GM12873 (cell line): ENCODE data around the gene ASPSCR1.

Source experiments
- CTCF ChIP-seq: IDR thresholded peaks from 2 replicates; pipeline ENCODE4 v1.5.1; 2012; ENCODE audit warnings: low read depth, mild to moderate bottlenecking, moderate library complexity, low read length, control low read depth; ENCODE audit not compliant: insufficient read depth; ENCODE audit errors: missing control alignments

ASPSCR1 gene

DNA sequence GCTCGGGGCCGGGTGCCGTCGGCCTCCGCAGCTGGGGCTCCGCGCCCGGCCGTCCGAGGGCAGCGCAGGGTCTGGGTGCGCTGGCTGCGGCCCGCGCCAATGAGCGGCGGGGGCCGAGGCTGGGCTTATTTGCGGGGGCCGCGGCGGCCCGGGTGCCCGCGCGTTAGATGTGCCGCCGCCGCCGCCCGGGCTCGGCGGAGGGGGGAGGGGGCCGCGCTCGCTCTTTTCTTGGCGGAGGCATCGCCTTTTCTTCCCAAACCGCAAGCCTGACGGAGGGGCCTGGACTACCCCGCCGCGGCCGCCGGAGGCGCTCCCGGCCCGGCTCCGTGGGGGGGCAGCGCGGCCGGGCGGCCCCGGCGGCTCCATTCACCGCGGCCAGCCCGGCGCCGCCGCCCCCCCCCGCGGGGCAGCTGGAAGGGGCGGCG is 16.3 kb upstream of the ASPSCR1 start, which contains the start of gene NOTUM:
Gene NOTUM (minus strand): TSS at position 101 of the 425 bp plus-strand sequence. CDS start 278 bp downstream, outside the sequence.
- TF ChIP-seq CTCF: peak; percentile 26

GRCh38 chr17:81961521-81962498 is 15.6 kb upstream of the ASPSCR1 start:
- TF ChIP-seq CTCF: no peak

DNA sequence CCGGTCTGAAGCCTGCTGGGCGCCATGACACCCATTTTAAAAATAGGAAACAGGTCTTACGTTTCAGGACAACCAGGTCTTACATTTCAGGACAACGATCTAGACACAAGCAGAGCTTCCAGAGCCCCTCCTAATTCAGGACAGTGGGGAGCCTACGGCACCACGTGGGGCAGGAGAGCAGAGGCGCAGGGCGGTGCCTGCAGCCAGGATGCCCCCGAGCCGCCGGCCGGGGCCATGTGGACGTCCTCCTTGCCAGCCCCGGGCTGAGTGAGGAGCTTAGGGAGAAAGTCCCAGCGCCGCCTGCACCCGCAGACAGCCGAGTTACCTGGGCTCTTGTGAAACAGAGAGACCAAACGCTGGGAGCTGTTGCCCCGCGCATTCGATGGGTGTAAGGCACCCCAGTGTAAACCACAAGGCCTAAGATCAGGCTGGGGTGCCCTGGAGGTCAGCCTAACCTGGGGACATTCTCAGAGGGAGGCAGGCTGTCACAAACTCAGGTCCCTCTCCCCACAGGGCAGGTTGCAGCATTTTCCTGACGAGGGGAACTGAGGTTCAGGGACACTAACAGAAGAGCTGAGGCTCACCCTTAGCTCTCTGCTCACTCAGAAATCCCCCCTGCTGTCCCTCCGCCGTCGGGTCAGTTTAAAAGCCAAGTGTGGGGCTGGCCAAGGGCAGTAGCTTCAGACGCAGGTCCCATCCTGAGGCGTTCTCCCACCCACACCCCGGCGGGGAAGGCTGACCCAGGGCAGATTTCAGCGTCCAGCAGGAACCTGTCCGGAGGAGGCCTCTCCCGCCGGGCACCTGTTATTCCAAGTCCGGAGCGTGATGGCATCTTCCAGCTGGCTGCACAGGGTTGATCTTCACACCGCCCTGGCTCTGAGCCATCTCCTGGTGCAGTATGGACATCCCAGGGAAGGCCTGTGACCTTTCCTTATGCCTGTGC is 14.7 kb upstream of the ASPSCR1 start:
- TF ChIP-seq CTCF: no peak

- no peak for TF ChIP-seq CTCF
Observed at GRCh38 chr17:81964081-81964849, 13.2 kb upstream of the ASPSCR1 start.

GRCh38 chr17:81966343-81967243 is 10.8 kb upstream of the ASPSCR1 start:
- no peak for TF ChIP-seq CTCF

GRCh38 chr17:81967244-81967532 is 10.2 kb upstream of the ASPSCR1 start:
- TF ChIP-seq CTCF: no peak
